ENCODE data around the gene SLC35F4. TPM values are rescaled to one million over a fixed set of nuclear protein-coding genes. Genes with fewer than 3 reads are reported as not detected.

The SLC35F4 gene
- total and polyA plus RNA-seq, 2 donors from 2014 or later = 0.30 TPM; not detected in 1

- peaks cover 0 to 5% (median 0%) of the 10 kb centered on the region in 3 donors for H3K4me1 ChIP-seq (ENCODE audit: control insufficient read depth in 2 of 3, insufficient read depth in 2 of 3, low read depth in 1 of 3, low read length in 3 of 3)
- DNase-seq = no peak
- no peaks in the 10 kb centered on the region for H3K36me3 ChIP-seq (ENCODE audit: control insufficient read depth in 2 of 3, insufficient read depth in 3 of 3, low read length in 3 of 3)
- no peak overlapping the region for H3K9ac ChIP-seq (ENCODE audit: low read length in 3 of 3)
- intact Hi-C loops (cut with DNase I) = no loop called here
- no peak for FAIRE-seq
- no peak for TF ChIP-seq CTCF (IDR thresholded peaks at IDR 0.05; ENCODE audit: borderline replicate concordance, extremely low read depth, insufficient read depth)
- H3K9me3 ChIP-seq (ENCODE audit: control insufficient read depth in 2 of 3, insufficient read depth in 1 of 3, low read length in 3 of 3) = no peaks in the 10 kb centered on the region
- no peak overlapping the region for H3K27ac ChIP-seq (ENCODE audit: low read depth in 2 of 2, low read length in 2 of 2)
- no peaks in the 10 kb centered on the region for H3K27me3 ChIP-seq (ENCODE audit: control insufficient read depth, insufficient read depth, low read length)
- H3K4me3 ChIP-seq (ENCODE audit: low read length in 3 of 3) = no peak overlapping the region
Observed at GRCh38 chr14:57549765-57550420, 316.0 kb downstream of the SLC35F4 start.

GRCh38 chr14:57549016-57549564 lies 316.8 kb downstream of the SLC35F4 start:
- TF ChIP-seq CTCF (IDR thresholded peaks at IDR 0.05; ENCODE audit: borderline replicate concordance, extremely low read depth, insufficient read depth) = no peak
- Histone ChIP-seq H3K4me1 (ENCODE audit: control insufficient read depth in 2 of 3, insufficient read depth in 2 of 3, low read depth in 1 of 3, low read length in 3 of 3) (peaks cover 0 to 5% (median 0%) of the 10 kb centered on the region in 3 donors), H3K9ac (ENCODE audit: low read length in 3 of 3) (no peak overlapping the region), H3K36me3 (ENCODE audit: control insufficient read depth in 2 of 3, insufficient read depth in 3 of 3, low read length in 3 of 3) (no peaks in the 10 kb centered on the region), H3K4me3 (ENCODE audit: low read length in 3 of 3) (no peak overlapping the region), H3K9me3 (ENCODE audit: control insufficient read depth in 2 of 3, insufficient read depth in 1 of 3, low read length in 3 of 3) (no peaks in the 10 kb centered on the region), H3K27ac (ENCODE audit: low read depth in 2 of 2, low read length in 2 of 2) (no peak overlapping the region), H3K27me3 (ENCODE audit: control insufficient read depth, insufficient read depth, low read length) (no peaks in the 10 kb centered on the region)
- FAIRE-seq = no peak
- no peak for DNase-seq
- intact Hi-C loops (cut with DNase I) = no loop called here

- no peak overlapping the region for H3K9ac ChIP-seq (ENCODE audit: low read length in 3 of 3)
- no peaks in the 10 kb centered on the region for H3K27me3 ChIP-seq (ENCODE audit: control insufficient read depth, insufficient read depth, low read length)
- no peaks in the 10 kb centered on the region for H3K36me3 ChIP-seq (ENCODE audit: control insufficient read depth in 2 of 3, insufficient read depth in 3 of 3, low read length in 3 of 3)
- TF ChIP-seq CTCF (IDR thresholded peaks at IDR 0.05; ENCODE audit: borderline replicate concordance, extremely low read depth, insufficient read depth) = no peak
- no peak overlapping the region for H3K27ac ChIP-seq (ENCODE audit: low read depth in 2 of 2, low read length in 2 of 2)
- no peaks in the 10 kb centered on the region for H3K9me3 ChIP-seq (ENCODE audit: control insufficient read depth in 2 of 3, insufficient read depth in 1 of 3, low read length in 3 of 3)
- intact Hi-C loops (cut with DNase I) = no loop called here
- FAIRE-seq (no peak), DNase-seq (no peak)
- H3K4me1 ChIP-seq (ENCODE audit: control insufficient read depth in 2 of 3, insufficient read depth in 2 of 3, low read depth in 1 of 3, low read length in 3 of 3) = peaks cover 0 to 5% (median 0%) of the 10 kb centered on the region in 3 donors
- H3K4me3 ChIP-seq (ENCODE audit: low read length in 3 of 3) = no peak overlapping the region
Observed at GRCh38 chr14:57547131-57547530, 318.8 kb downstream of the SLC35F4 start.

Measured in kidney (tissue), 14 donors.